Measurements from ENCODE around the gene RPS6KA5. TPM values are rescaled to one million over a fixed set of nuclear protein-coding genes. Genes with fewer than 3 reads are reported as not detected.
A peak's percentile ranks its signal among the peaks of the same experiment; 100 is the strongest.

Gene RPS6KA5
- total RNA-seq, 1 donor, result 5.4 TPM

- DNase-seq (ENCODE audit: low read depth in 2 of 3, low spot score in 2 of 3), result peak in 2 of 3 donors; percentile 51 to 54
Measured at GRCh38 chr14:90815822-90816662, 244.4 kb downstream of the RPS6KA5 start, which contains the start of gene TTC7B. Gene TTC7B (minus strand): TSS chr14:90816430. CDS start chr14:90816295, 135 bp downstream.

- no peak for DNase-seq (ENCODE audit: low read depth in 2 of 3, low spot score in 2 of 3)
Measured at GRCh38 chr14:90815572-90815821, 244.9 kb downstream of the RPS6KA5 start.

DNA sequence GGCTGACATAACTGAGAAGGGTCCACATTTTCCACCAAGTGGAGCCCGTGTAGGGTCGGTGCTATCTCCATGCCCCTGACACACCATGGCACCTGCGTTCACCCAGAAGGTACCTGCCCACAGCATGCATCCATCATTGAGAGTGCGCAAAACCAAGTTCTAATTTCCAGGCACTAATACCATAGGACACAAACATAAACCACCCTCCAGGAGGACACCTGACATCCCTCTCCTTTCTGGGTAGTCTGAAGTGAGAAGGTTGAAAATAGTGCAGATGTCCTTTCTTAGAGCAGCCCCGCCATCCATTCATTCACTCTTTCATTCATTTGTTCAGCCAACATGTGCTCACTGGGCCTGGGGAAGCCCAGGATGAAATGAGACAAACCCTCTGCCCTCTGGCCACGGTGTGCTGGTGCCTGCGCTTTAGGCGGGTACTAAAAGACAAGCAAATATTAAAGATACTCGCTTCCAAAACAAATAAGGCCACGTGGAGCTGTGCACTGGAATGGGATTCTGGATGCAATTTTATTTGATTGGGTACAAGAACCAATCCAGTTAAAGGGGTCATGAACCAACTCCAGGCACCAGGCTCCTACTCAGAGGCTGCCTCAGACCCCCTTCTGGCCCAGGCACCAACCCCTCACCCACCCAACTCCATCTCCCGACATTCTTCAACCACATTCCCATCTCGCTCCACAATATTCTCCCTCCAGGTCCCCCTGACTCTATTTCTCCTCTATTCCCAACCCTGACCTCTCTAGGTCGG lies 245.5 kb downstream of the RPS6KA5 start:
- DNase-seq (ENCODE audit: low read depth in 2 of 3, low spot score in 2 of 3), result no peak

DNA sequence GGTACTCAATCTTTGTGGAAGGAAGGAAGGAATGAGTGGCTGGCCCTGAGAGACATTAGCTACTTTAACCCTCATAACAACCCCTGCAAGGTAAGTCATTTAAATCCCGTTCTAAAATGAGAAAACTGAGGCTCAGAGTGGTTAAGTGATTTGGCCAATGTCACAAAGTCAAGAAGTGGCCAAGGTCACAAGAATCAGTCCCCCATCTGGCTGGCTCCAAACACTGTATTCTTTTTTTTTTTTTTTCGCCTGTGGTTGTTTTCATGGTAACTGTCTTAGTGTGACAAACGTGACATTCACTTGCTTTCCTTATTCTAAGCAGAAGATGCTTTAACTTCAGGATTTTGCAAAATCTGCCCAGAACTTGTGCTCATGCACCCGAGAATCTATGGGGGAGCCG lies 247.0 kb downstream of the RPS6KA5 start:
- DNase-seq (ENCODE audit: low read depth in 2 of 3, low spot score in 2 of 3), result peak in 1 of 3 donors; percentile 51

DNA sequence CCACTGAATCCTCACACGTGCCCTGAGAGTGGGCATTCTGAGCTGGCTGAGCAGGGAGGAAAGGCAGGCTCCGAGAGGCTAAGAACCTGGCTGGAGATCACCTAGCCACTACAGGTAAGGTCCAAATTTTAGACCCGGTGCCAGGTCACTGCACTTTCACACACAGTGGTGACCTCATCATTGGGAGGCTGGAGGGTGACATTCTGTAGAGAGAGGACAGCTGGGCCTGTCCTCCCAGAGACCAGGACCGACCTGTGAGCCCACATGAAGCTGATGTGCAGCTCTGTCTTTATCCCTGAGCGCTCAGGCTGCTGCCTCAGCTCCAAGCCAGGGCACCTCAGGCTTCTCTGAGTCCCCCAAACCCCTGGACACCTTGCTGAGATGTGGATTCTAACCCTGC lies 248.3 kb downstream of the RPS6KA5 start:
- no peak for DNase-seq (ENCODE audit: low read depth in 2 of 3, low spot score in 2 of 3)

DNA sequence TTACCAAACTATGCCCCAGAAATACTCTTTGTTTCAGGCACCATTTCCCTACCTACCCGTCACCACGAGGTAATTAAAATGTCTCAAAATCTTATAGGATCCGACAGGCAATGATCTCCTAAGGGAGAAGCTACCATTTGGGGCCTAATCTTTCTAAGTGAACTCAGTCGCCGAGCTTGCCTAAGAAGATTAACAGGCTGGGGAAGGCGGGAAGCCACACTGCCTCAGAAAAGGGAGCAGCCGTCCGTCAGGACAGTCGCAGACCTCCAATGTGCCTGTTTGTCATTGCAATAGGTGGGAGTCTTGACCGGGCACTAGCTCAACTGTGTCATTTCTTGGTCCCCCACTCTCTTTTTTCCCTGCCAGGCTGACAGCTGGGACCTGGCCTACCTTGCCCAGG lies 248.8 kb downstream of the RPS6KA5 start:
- DNase-seq (ENCODE audit: low read depth in 2 of 3, low spot score in 2 of 3), result no peak

GRCh38 chr14:90810806-90811205 lies 249.6 kb downstream of the RPS6KA5 start:
- no peak for DNase-seq (ENCODE audit: low read depth in 2 of 3, low spot score in 2 of 3)

DNA sequence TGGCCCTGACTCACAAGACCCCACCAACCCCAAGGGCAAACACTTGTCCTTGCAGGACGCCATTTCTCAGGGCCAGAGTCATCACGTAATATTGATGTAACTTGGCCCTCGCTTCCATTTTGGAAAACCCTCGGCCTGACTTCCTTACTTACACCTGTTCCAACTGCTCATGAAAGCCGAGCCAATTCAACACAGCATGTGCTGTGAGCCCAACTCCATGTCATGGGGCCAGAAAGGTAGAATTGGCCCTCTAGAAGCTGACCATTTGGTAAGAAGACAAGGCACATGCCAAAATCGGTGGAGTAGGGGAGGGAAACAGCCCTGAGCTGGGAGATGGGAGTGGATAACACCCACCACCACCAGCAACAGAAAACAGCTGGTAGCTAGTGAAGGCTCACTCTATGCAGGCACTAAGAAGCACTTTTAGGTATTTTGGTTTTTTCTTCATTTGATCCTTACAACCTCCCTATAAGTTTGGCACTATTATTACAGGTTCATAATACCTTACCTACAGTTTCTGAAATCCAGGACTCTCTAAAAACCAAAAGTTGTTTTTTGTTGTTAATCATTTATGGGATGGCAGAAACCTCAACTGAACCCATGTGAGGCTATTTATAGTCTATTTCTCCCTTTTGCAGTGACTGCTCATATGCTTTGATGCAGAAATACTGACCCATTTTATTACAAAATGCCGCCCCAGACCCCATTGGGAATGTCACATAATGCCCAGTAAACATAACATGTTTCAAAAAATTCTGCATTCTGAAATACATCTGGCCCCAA lies 250.7 kb downstream of the RPS6KA5 start:
- DNase-seq (ENCODE audit: low read depth in 2 of 3, low spot score in 2 of 3), result no peak

DNA sequence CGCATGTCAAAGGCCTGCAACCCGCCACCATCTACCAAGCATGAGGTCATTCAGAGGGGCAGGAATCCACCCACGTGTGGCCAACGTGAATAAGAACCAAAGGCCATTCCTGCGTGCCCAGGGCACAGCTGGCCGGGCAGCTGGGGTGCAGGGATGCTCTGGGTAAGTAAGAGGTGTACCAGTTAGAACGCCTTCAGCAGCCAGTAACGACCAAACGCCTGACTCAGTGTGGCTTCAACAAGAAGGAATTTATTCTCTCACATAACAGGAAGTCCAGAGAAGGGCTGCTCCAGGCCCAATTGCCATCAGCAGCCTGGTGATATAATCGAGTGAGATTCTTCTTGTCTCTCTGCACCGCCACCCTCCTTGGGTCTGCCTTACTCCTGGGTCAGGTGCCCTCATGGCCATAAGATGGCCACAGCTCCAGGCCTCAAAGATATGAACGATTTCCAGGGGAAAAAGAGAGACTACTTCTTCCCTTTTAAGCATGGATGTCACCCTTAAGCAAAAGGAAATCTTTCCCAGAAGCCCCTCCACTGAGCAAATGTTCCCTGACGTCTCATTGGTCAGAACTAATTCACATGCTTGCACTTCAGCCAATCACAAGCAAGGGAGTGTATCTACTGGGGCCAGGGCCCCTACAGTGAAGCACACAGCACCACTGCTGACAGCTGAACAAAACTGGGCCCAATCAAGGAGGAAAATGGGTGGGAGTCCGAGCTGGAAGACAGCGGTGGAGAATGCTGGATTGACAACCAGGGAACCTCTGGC lies 251.5 kb downstream of the RPS6KA5 start:
- no peak for DNase-seq (ENCODE audit: low read depth in 2 of 3, low spot score in 2 of 3)

- no peak for DNase-seq (ENCODE audit: low read depth in 2 of 3, low spot score in 2 of 3)
Measured at GRCh38 chr14:90807060-90807459, 253.4 kb downstream of the RPS6KA5 start.

GRCh38 chr14:90805662-90806540 lies 254.5 kb downstream of the RPS6KA5 start:
- no peak for DNase-seq (ENCODE audit: low read depth in 2 of 3, low spot score in 2 of 3)

DNA sequence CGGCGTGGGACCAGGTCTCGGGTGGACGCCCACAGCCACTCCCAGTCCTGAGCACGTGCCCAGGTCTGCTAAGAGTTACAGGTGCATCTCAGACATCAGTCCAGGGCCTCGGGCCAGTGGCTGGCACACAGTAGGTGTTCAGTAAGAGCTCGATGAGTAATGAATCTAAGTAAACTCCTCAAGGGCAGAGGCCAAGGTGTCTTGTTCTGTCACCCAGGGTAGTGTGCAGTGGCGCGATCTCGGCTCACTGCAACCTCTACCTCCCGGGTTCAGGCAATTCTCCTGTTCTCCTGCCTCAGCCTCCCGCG lies 255.4 kb downstream of the RPS6KA5 start:
- DNase-seq (ENCODE audit: low read depth in 2 of 3, low spot score in 2 of 3), result no peak

GRCh38 chr14:90804292-90805083 lies 256.0 kb downstream of the RPS6KA5 start:
- no peak for DNase-seq (ENCODE audit: low read depth in 2 of 3, low spot score in 2 of 3)

GRCh38 chr14:90803249-90803648 lies 257.2 kb downstream of the RPS6KA5 start:
- DNase-seq (ENCODE audit: low read depth in 2 of 3, low spot score in 2 of 3), result no peak

GRCh38 chr14:90799420-90799819 lies 261.0 kb downstream of the RPS6KA5 start:
- no peak for DNase-seq (ENCODE audit: low read depth in 2 of 3, low spot score in 2 of 3)

DNA sequence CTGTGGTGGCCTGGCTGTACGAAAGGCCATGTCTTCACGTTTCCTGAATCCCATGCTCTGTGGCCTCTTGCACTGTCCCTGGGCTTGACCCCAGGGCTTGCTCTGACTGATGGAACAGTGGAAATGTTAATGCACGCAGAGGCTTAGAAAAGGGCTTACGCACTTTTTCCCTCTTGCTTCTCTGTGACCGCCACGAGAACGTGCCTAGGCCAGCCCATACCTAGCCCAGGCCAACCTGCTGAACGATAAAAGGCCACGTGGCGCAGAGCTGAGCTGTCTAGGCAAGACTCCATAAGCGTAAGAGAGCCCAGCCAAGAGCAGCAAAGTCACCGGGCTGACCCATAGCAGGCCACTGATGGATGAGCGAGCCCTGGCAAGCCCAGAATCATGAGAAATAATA lies 262.5 kb downstream of the RPS6KA5 start:
- no peak for DNase-seq (ENCODE audit: low read depth in 2 of 3, low spot score in 2 of 3)
